Stimulated activated effector memory CD8-positive, alpha-beta T cell treated with anti-CD3 and anti-CD28 coated beads, Interleukin-12 subunit alpha, Interleukin-12 subunit beta, amount 100 ng/mL, for 72 hours (primary cell): ENCODE measurements around the gene SLCO2B1.

Experiments
- ATAC-seq: fragments of 150-1000 bp; cut with Tn5 transposase; 2 replicates; pipeline ENCODE4 v1.10.0; 2021
- DNase-seq, 2 donors: peaks; one replicate each; pipeline ENCODE4 v3.0.0; 2021 to 2022; ENCODE audit warnings: low spot score in 2 of 2
- H3K27ac Mint-ChIP-seq: one replicate; pipeline ENCODE4 v1.8.0; 2022; ENCODE audit warnings: mild to moderate bottlenecking, mixed read lengths
- H3K36me3 Mint-ChIP-seq: one replicate; pipeline ENCODE4 v1.8.0; 2022; ENCODE audit warnings: mild to moderate bottlenecking, mixed read lengths
- H3K4me1 Mint-ChIP-seq: one replicate; pipeline ENCODE4 v1.8.0; 2022; ENCODE audit warnings: mixed read lengths
- H3K4me3 Mint-ChIP-seq: one replicate; pipeline ENCODE4 v1.8.0; 2022; ENCODE audit warnings: mild to moderate bottlenecking, mixed read lengths
- H3K9me3 Mint-ChIP-seq: one replicate; pipeline ENCODE4 v1.8.0; 2022; ENCODE audit warnings: mixed read lengths

Gene SLCO2B1

GRCh38 chr11:75152651-75153427 lies 1.9 kb downstream of the SLCO2B1 start:
- H3K4me3 Mint-ChIP-seq: no peak overlapping the region
- H3K27ac Mint-ChIP-seq: peak overlapping the region; percentile 62
- DNase-seq (no peak), ATAC-seq (no peak)
- no peaks in the 10 kb centered on the region for H3K36me3 Mint-ChIP-seq
- peaks cover 20% of the 10 kb centered on the region for H3K4me1 Mint-ChIP-seq
- H3K9me3 Mint-ChIP-seq: no peaks in the 10 kb centered on the region

GRCh38 chr11:75154646-75155569 lies 4.0 kb downstream of the SLCO2B1 start:
- no peaks in the 10 kb centered on the region for H3K9me3 Mint-ChIP-seq
- DNase-seq: no peak
- H3K4me1 Mint-ChIP-seq: peaks cover 15% of the 10 kb centered on the region
- no peak for ATAC-seq
- no peak overlapping the region for H3K27ac Mint-ChIP-seq
- H3K4me3 Mint-ChIP-seq: no peak overlapping the region
- no peaks in the 10 kb centered on the region for H3K36me3 Mint-ChIP-seq

GRCh38 chr11:75155570-75156422 lies 4.9 kb downstream of the SLCO2B1 start:
- ATAC-seq: no peak
- Mint-ChIP-seq H3K4me3 (no peak overlapping the region), H3K4me1 (peaks cover 15% of the 10 kb centered on the region), H3K36me3 (no peaks in the 10 kb centered on the region), H3K9me3 (no peaks in the 10 kb centered on the region), H3K27ac (no peak overlapping the region)
- DNase-seq: no peak

GRCh38 chr11:75158241-75158640 lies 7.3 kb downstream of the SLCO2B1 start:
- ATAC-seq (no peak), DNase-seq (no peak)
- H3K4me3 Mint-ChIP-seq: no peak overlapping the region
- H3K9me3 Mint-ChIP-seq: no peaks in the 10 kb centered on the region
- H3K36me3 Mint-ChIP-seq: no peaks in the 10 kb centered on the region
- peaks cover 3% of the 10 kb centered on the region for H3K4me1 Mint-ChIP-seq
- H3K27ac Mint-ChIP-seq: no peak overlapping the region

- Mint-ChIP-seq H3K4me1 (no peaks in the 10 kb centered on the region), H3K36me3 (no peaks in the 10 kb centered on the region), H3K9me3 (no peaks in the 10 kb centered on the region), H3K4me3 (no peak overlapping the region), H3K27ac (no peak overlapping the region)
- ATAC-seq (no peak), DNase-seq (no peak)
Observed at GRCh38 chr11:75158696-75159150, 7.8 kb downstream of the SLCO2B1 start.

- DNase-seq (no peak), ATAC-seq (no peak)
- Mint-ChIP-seq H3K27ac (no peak overlapping the region), H3K36me3 (no peaks in the 10 kb centered on the region), H3K4me1 (no peaks in the 10 kb centered on the region), H3K4me3 (no peak overlapping the region), H3K9me3 (no peaks in the 10 kb centered on the region)
Observed at GRCh38 chr11:75159151-75159953, 8.4 kb downstream of the SLCO2B1 start.

GRCh38 chr11:75160220-75160757 lies 9.4 kb downstream of the SLCO2B1 start:
- H3K4me3 Mint-ChIP-seq: no peak overlapping the region
- DNase-seq: no peak
- no peak overlapping the region for H3K27ac Mint-ChIP-seq
- no peaks in the 10 kb centered on the region for H3K36me3 Mint-ChIP-seq
- no peak for ATAC-seq
- no peaks in the 10 kb centered on the region for H3K9me3 Mint-ChIP-seq
- H3K4me1 Mint-ChIP-seq: no peaks in the 10 kb centered on the region

- H3K4me1 Mint-ChIP-seq: no peaks in the 10 kb centered on the region
- ATAC-seq (no peak), DNase-seq (no peak)
- H3K36me3 Mint-ChIP-seq: no peaks in the 10 kb centered on the region
- no peak overlapping the region for H3K4me3 Mint-ChIP-seq
- H3K27ac Mint-ChIP-seq: peak overlapping the region; percentile 45
- no peaks in the 10 kb centered on the region for H3K9me3 Mint-ChIP-seq
Observed at GRCh38 chr11:75160880-75161279, 10.0 kb downstream of the SLCO2B1 start.

- no peaks in the 10 kb centered on the region for H3K4me1 Mint-ChIP-seq
- no peak overlapping the region for H3K4me3 Mint-ChIP-seq
- H3K36me3 Mint-ChIP-seq: no peaks in the 10 kb centered on the region
- peak overlapping the region; percentile 45 for H3K27ac Mint-ChIP-seq
- no peaks in the 10 kb centered on the region for H3K9me3 Mint-ChIP-seq
- DNase-seq (no peak), ATAC-seq (no peak)
Observed at GRCh38 chr11:75161506-75162095, 10.7 kb downstream of the SLCO2B1 start.

GRCh38 chr11:75162954-75163353 lies 12.0 kb downstream of the SLCO2B1 start:
- Mint-ChIP-seq H3K9me3 (no peaks in the 10 kb centered on the region), H3K27ac (no peak overlapping the region), H3K4me1 (no peaks in the 10 kb centered on the region), H3K36me3 (no peaks in the 10 kb centered on the region), H3K4me3 (no peak overlapping the region)
- DNase-seq (no peak), ATAC-seq (no peak)

- no peak overlapping the region for H3K27ac Mint-ChIP-seq
- ATAC-seq: no peak
- no peaks in the 10 kb centered on the region for H3K9me3 Mint-ChIP-seq
- H3K36me3 Mint-ChIP-seq: no peaks in the 10 kb centered on the region
- no peak for DNase-seq
- H3K4me1 Mint-ChIP-seq: no peaks in the 10 kb centered on the region
- no peak overlapping the region for H3K4me3 Mint-ChIP-seq
Observed at GRCh38 chr11:75163921-75164849, 13.3 kb downstream of the SLCO2B1 start.

- H3K27ac Mint-ChIP-seq: no peak overlapping the region
- ATAC-seq (no peak), DNase-seq (no peak)
- H3K4me3 Mint-ChIP-seq: no peak overlapping the region
- H3K4me1 Mint-ChIP-seq: no peaks in the 10 kb centered on the region
- no peaks in the 10 kb centered on the region for H3K9me3 Mint-ChIP-seq
- H3K36me3 Mint-ChIP-seq: no peaks in the 10 kb centered on the region
Observed at GRCh38 chr11:75165721-75166120, 14.8 kb downstream of the SLCO2B1 start.

GRCh38 chr11:75166791-75167190 lies 15.9 kb downstream of the SLCO2B1 start:
- DNase-seq: no peak
- Mint-ChIP-seq H3K36me3 (no peaks in the 10 kb centered on the region), H3K9me3 (no peaks in the 10 kb centered on the region), H3K27ac (no peak overlapping the region), H3K4me3 (no peak overlapping the region), H3K4me1 (no peaks in the 10 kb centered on the region)
- ATAC-seq: no peak
